Activated CD4-positive, alpha-beta T cell treated with anti-CD3 and anti-CD28 coated beads, Interleukin-2, amount 10 ng/mL, durations not matched to agents 24 days and 14 days (primary cell): ENCODE results near the gene SLC35F1. TPM values are rescaled to one million over a fixed set of nuclear protein-coding genes. Genes with fewer than 3 reads are reported as not detected.

Experiments
- total RNA-seq: library from RNA; stranded (reverse); gene quantifications from 2 replicates; pipeline ENCODE4 v1.2.3, GENCODE V29; 2022

Gene SLC35F1
- total RNA-seq, 1 donor from 2014 or later: 0.05 TPM

Other genes starting within 250 kb of the SLC35F1 start
- 49.6 and 49.7 TPM in 2 replicates for gene NUS1, start 231.8 kb upstream of the SLC35F1 start, total RNA-seq